NB4 (cell line): ENCODE data around the gene FSTL4.

Experiments used
- DNase-seq: peaks from one replicate; pipeline ENCODE4 v3.0.0; 2010; ENCODE audit warnings: low read depth
- H3K4me3 ChIP-seq: one replicate; pipeline ENCODE4 v1.5.1; 2011; ENCODE audit warnings: mild to moderate bottlenecking, low read depth, low read length, moderate library complexity
- MYC ChIP-seq: IDR thresholded peaks from 2 replicates; pipeline ENCODE4 v1.6.1; 2011; ENCODE audit warnings: low read depth, low read length
- POLR2A ChIP-seq: IDR thresholded peaks from 2 replicates; pipeline ENCODE4 v1.6.1; 2011; ENCODE audit warnings: mild to moderate bottlenecking; ENCODE audit not compliant: insufficient read length; ENCODE audit errors: extremely low read depth
- TF ChIP-seq, protein P1 (sequence below): IDR thresholded peaks from one replicate; pipeline ENCODE4 v1.5.1; 2012; ENCODE audit warnings: low read depth, low read length
- TF ChIP-seq, protein P2 (sequence below): IDR thresholded peaks from 2 replicates; pipeline ENCODE4 v1.6.1; 2011; ENCODE audit warnings: low read depth, low read length

The FSTL4 gene

DNA sequence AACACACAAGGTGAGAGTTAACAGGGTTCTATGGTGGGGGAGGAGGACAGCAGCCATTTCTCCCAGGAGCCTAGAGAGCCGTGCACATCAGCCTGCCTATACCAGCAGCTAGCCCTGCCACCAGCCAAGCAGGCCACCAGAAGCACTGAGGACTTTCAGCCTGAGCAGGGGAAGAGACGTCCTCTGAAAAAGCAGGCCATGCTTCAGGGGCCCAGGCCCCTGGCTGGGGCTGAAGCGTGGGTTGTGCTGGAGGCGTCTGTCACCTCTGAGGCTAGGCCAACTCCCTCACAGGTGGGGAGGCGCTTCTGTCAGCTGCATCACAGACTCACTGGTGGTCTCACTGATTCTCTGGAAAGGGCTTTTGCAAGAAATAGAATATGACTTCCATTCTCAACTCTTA is 16.3 kb downstream of the FSTL4 start:
- no peak overlapping the region for H3K4me3 ChIP-seq
- no peak for DNase-seq
- TF ChIP-seq POLR2A, result no peak
- TF ChIP-seq MYC, result no peak
- TF ChIP-seq, protein P1, sequence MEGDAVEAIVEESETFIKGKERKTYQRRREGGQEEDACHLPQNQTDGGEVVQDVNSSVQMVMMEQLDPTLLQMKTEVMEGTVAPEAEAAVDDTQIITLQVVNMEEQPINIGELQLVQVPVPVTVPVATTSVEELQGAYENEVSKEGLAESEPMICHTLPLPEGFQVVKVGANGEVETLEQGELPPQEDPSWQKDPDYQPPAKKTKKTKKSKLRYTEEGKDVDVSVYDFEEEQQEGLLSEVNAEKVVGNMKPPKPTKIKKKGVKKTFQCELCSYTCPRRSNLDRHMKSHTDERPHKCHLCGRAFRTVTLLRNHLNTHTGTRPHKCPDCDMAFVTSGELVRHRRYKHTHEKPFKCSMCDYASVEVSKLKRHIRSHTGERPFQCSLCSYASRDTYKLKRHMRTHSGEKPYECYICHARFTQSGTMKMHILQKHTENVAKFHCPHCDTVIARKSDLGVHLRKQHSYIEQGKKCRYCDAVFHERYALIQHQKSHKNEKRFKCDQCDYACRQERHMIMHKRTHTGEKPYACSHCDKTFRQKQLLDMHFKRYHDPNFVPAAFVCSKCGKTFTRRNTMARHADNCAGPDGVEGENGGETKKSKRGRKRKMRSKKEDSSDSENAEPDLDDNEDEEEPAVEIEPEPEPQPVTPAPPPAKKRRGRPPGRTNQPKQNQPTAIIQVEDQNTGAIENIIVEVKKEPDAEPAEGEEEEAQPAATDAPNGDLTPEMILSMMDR, result no peak
- TF ChIP-seq, protein P2, sequence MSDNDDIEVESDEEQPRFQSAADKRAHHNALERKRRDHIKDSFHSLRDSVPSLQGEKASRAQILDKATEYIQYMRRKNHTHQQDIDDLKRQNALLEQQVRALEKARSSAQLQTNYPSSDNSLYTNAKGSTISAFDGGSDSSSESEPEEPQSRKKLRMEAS, result no peak

DNA sequence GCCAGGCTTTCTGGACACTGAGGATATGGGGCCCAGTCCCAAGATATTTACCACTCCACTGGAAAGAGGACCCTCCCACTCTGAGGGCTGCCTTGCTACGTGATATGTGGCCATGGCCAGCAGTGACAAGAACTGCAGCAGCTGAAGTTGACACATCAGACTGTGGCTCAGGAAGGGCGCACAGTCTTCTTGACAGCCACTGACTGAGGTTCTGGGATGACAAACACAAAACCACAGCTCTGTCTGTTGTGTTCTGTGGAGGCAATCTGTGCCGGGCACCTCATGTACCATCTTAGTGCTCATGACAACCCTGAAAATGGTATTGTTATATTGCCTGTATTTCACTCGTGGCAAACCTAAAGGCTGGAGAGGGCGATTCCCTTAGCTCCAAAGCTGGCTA is 16.9 kb downstream of the FSTL4 start:
- H3K4me3 ChIP-seq, result no peak overlapping the region
- DNase-seq, result no peak
- no peak for TF ChIP-seq POLR2A
- TF ChIP-seq, protein P1, result no peak

DNA sequence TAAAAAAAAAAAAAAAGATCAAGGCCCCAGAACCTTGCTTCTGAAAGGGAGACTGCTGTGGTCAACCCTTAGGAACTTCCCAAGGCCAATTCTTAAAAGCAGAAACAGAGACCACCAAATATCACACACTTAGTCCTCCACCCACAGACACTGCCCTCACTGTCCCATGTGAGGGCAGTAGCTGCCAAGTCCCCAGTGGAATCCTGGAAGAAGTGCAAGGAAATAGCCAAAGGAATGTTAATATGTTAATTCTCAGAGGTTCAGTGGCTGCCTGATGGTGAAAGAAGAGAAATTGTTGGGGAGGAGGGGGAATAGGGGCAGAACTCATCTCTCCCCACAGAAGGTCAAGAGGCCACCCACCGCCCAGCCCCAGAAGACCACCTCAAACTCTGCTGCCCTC is 23.1 kb downstream of the FSTL4 start:
- no peak for DNase-seq
- TF ChIP-seq POLR2A (no peak), MYC (no peak)
- TF ChIP-seq, protein P1, result no peak
- TF ChIP-seq, protein P2, result no peak
- no peak overlapping the region for H3K4me3 ChIP-seq

DNA sequence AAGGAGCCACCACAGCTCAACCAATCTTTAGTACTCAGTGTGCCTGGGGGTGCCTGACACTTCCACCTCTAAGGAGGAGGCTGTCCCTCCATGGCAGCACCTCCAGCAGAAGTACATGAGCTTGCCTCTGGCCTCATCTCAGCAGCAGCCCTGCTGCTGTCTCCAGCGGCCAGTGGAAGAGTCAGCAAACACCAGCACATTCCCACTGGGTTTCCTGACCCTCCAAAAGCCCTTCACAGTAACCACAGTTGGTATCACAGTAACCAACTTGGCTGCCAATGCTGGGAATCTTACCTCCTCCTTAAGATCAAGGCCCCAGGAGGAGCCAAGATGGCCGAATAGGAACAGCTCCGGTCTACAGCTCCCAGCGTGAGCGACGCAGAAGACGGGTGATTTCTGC is 29.4 kb downstream of the FSTL4 start:
- no peak overlapping the region for H3K4me3 ChIP-seq
- DNase-seq, result no peak
- TF ChIP-seq, protein P1, result no peak
- TF ChIP-seq MYC, result no peak
- TF ChIP-seq, protein P2, result no peak
- no peak for TF ChIP-seq POLR2A

DNA sequence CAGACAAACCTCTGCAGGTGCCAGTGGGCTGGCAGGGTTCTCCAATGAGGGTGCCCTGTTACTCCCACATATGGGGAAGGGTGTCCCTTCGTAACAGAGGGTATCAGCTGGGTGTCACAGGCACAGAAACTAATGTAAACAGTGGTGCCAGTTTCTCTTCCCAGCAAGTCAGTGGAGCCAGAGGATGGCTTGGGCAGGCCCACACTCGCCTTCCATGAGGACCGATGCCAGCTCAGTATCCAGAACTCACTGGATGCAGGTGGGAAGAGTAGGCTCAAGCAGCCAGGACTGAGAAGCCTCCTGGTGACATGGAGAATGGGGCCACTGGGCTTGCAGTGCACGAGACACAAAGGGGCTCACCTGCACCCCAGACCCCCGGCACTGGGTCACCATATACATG is 30.4 kb downstream of the FSTL4 start:
- no peak for DNase-seq
- no peak overlapping the region for H3K4me3 ChIP-seq
- TF ChIP-seq, protein P2, result no peak
- TF ChIP-seq POLR2A, result no peak
- no peak for TF ChIP-seq MYC
- TF ChIP-seq, protein P1, result no peak

DNA sequence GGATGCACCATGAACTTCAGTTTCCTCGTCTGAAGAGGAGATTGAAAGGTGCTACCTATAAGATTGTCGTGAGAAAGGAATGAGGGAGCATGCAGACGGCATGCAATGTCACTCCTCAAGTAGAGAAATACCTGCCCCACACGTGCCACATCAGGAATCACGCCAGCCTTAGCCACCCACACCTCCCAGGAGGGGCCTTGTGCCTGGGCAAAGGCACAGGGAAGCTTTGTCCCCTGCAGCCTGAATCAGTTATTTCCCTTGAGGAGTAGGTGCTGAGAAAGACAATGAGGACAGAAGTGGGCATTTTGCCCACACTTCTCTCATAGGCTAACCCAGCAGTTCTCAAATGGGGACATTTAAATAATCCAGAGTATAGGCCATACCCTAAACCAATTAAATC is 31.0 kb downstream of the FSTL4 start:
- TF ChIP-seq MYC, result no peak
- TF ChIP-seq, protein P1, result no peak
- TF ChIP-seq POLR2A, result no peak
- TF ChIP-seq, protein P2, result no peak
- no peak overlapping the region for H3K4me3 ChIP-seq
- no peak for DNase-seq
